HEK293 (cell line): ENCODE data around the gene ZNF423.

Experiments
- CTCF ChIA-PET: fragments of 350-600 bp; formaldehyde crosslinking; extraction: SDS; loops from one replicate; lab custom pipeline; 2021; ENCODE audit warnings: antibody characterized with exemption; lab: Yijun Ruan, JAX
- POLR2A ChIA-PET: fragments of 300-600 bp; formaldehyde crosslinking; extraction: SDS; loops from one replicate; lab custom pipeline; 2020; ENCODE audit warnings: antibody characterized with exemption, inconsistent platforms; lab: Yijun Ruan, JAX
- H3K27ac ChIP-seq: fragments of 200-500 bp; sonication (Bioruptor generic); 2 replicates; pipeline ENCODE4 v1.5.1; 2014; ENCODE audit warnings: low read depth, low read length, control low read depth, inconsistent platforms; ENCODE audit errors: extremely low read depth
- H3K36me3 ChIP-seq, 2 experiments: fragments of 200-500 bp in 1 of 2; sonication (Bioruptor generic) in 1 of 2; 1 replicate in 1 of 2; 2 replicates in 1 of 2; pipeline ENCODE4 v1.5.1; 2014 to 2017; ENCODE audit warnings: inconsistent platforms in 2 of 2, low read length in 2 of 2; ENCODE audit not compliant: control insufficient read depth in 2 of 2, insufficient read depth in 1 of 2
- H3K4me1 ChIP-seq: fragments of 200-500 bp; sonication (Bioruptor generic); 2 replicates; pipeline ENCODE4 v1.5.1; 2014; ENCODE audit warnings: mild to moderate bottlenecking, low read length, inconsistent platforms; ENCODE audit not compliant: control insufficient read depth, insufficient read depth
- H3K4me3 ChIP-seq: 2 replicates; pipeline ENCODE4 v1.5.1; 2011; ENCODE audit warnings: low read depth, mild to moderate bottlenecking, control low read depth, low read length, moderate library complexity
- H3K9me3 ChIP-seq: fragments of 200-500 bp; sonication (Bioruptor generic); 2 replicates; pipeline ENCODE4 v1.5.1; 2014; ENCODE audit warnings: low read depth, low read length, inconsistent platforms; ENCODE audit not compliant: control insufficient read depth, insufficient read depth
- GFI1B ChIP-seq: fragments of 450-650 bp; formaldehyde crosslinking; IDR thresholded peaks from 2 replicates; pipeline ENCODE4 v1.5.1; 2016; ENCODE audit warnings: missing biosample characterization, missing genetic modification characterization
- HOXC10 ChIP-seq: sonication (generic); formaldehyde crosslinking; IDR thresholded peaks from 2 replicates; pipeline ENCODE4 v1.8.1; 2023; ENCODE audit warnings: mild to moderate bottlenecking, missing genetic modification reagents
- ZBTB48 ChIP-seq: fragments of 450-650 bp; formaldehyde crosslinking; IDR thresholded peaks from 2 replicates; pipeline ENCODE4 v1.5.1; 2016; ENCODE audit warnings: missing biosample characterization, missing genetic modification characterization
- ZNF121 ChIP-seq: fragments of 450-650 bp; formaldehyde crosslinking; IDR thresholded peaks from 2 replicates; pipeline ENCODE4 v1.5.1; 2016; ENCODE audit warnings: missing biosample characterization, missing genetic modification characterization
- ZNF132 ChIP-seq: fragments of 450-650 bp; formaldehyde crosslinking; IDR thresholded peaks from 2 replicates; pipeline ENCODE4 v1.5.1; 2017; ENCODE audit warnings: missing biosample characterization, missing genetic modification characterization, borderline replicate concordance
- ZNF175 ChIP-seq: fragments of 450-650 bp; formaldehyde crosslinking; IDR thresholded peaks from 2 replicates; pipeline ENCODE4 v1.5.1; 2016; ENCODE audit warnings: missing biosample characterization, missing genetic modification characterization
- ZNF19 ChIP-seq: fragments of 450-650 bp; formaldehyde crosslinking; IDR thresholded peaks from 2 replicates; pipeline ENCODE4; 2016; ENCODE audit warnings: missing biosample characterization, missing genetic modification characterization, low read depth
- ZNF416 ChIP-seq: fragments of 450-650 bp; formaldehyde crosslinking; IDR thresholded peaks from 2 replicates; pipeline ENCODE4 v1.5.1; 2016; ENCODE audit warnings: missing biosample characterization, missing genetic modification characterization
- ZNF473 ChIP-seq: fragments of 450-650 bp; formaldehyde crosslinking; IDR thresholded peaks from 2 replicates; pipeline ENCODE4 v1.5.1; 2017; ENCODE audit warnings: missing biosample characterization, missing genetic modification characterization
- ZNF549 ChIP-seq: fragments of 450-650 bp; IDR thresholded peaks from 2 replicates; pipeline ENCODE4 v1.5.1; 2018; ENCODE audit warnings: missing biosample characterization, missing genetic modification characterization, mild to moderate bottlenecking, inconsistent platforms, moderate library complexity
- ZNF629 ChIP-seq: fragments of 450-650 bp; formaldehyde crosslinking; IDR thresholded peaks from 2 replicates; pipeline ENCODE4 v1.5.1; 2017; ENCODE audit warnings: missing biosample characterization, missing genetic modification characterization
- ZNF660 ChIP-seq: fragments of 450-650 bp; IDR thresholded peaks from 2 replicates; pipeline ENCODE4 v1.5.1; 2018; ENCODE audit warnings: missing biosample characterization, mild to moderate bottlenecking, missing genetic modification characterization
- ZNF677 ChIP-seq: fragments of 450-650 bp; IDR thresholded peaks from 2 replicates; pipeline ENCODE4 v1.5.0; 2018; ENCODE audit warnings: missing biosample characterization, mild to moderate bottlenecking, missing genetic modification characterization, moderate library complexity
- ZNF785 ChIP-seq: fragments of 450-650 bp; formaldehyde crosslinking; IDR thresholded peaks from 2 replicates; pipeline ENCODE4 v1.5.1; 2016; ENCODE audit warnings: missing biosample characterization, missing genetic modification characterization
- ZNF792 ChIP-seq: fragments of 450-650 bp; formaldehyde crosslinking; IDR thresholded peaks from 2 replicates; pipeline ENCODE4 v1.5.1; 2016; ENCODE audit warnings: missing biosample characterization, missing genetic modification characterization
- ZNF837 ChIP-seq: fragments of 450-650 bp; formaldehyde crosslinking; IDR thresholded peaks from 2 replicates; pipeline ENCODE4 v1.5.1; 2016; ENCODE audit warnings: missing biosample characterization, missing genetic modification characterization
- TF ChIP-seq, protein P1 (sequence below): fragments of 450-650 bp; formaldehyde crosslinking; IDR thresholded peaks from 2 replicates; pipeline ENCODE4 v1.5.1; 2016; ENCODE audit warnings: missing biosample characterization, missing genetic modification characterization
- TF ChIP-seq, protein P2 (sequence below): fragments of 450-650 bp; formaldehyde crosslinking; IDR thresholded peaks from 2 replicates; pipeline ENCODE4 v1.5.1; 2016; ENCODE audit warnings: missing biosample characterization, missing genetic modification characterization, borderline replicate concordance
- TF ChIP-seq, protein P3 (sequence below): IDR thresholded peaks from 2 replicates; pipeline ENCODE4 v1.6.1; 2011; ENCODE audit warnings: mild to moderate bottlenecking, low read depth, low read length, borderline replicate concordance
- TF ChIP-seq, protein P4 (sequence below): fragments of 450-650 bp; IDR thresholded peaks from 2 replicates; pipeline ENCODE4 v1.5.1; 2018; ENCODE audit warnings: missing biosample characterization, missing genetic modification characterization
- TF ChIP-seq, protein P5 (sequence below): fragments of 450-650 bp; formaldehyde crosslinking; IDR thresholded peaks from 2 replicates; pipeline ENCODE4 v1.5.1; 2016; ENCODE audit warnings: missing biosample characterization, missing genetic modification characterization
- TF ChIP-seq, protein P6 (sequence below): fragments of 450-650 bp; formaldehyde crosslinking; IDR thresholded peaks from 2 replicates; pipeline ENCODE4 v1.5.1; 2016; ENCODE audit warnings: missing biosample characterization, missing genetic modification characterization

The ZNF423 gene

DNA sequence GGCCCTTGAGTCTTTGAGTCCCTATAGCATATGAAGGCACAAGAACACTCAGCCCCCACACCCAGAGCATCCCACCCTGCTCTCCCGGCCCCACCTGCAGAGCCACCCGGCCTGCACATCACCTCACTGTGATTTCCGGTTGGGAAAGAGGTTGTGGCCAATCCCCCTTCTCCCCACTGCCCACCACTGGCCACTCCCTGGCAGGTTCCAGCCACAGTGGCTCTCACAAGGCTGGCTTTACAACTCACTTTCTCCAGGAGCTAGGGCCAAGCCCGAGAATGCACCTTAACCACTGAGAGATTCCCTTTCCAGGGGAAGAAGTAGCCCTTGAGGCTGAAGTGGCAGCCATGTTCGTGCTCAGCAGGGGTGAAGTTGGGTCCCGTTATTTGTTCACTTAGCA lies 358.4 kb downstream of the ZNF423 start (continued):
- no peak for TF ChIP-seq ZNF416
- no peak for TF ChIP-seq ZNF19 (tag by site-specific recombination)
- TF ChIP-seq, protein P1, sequence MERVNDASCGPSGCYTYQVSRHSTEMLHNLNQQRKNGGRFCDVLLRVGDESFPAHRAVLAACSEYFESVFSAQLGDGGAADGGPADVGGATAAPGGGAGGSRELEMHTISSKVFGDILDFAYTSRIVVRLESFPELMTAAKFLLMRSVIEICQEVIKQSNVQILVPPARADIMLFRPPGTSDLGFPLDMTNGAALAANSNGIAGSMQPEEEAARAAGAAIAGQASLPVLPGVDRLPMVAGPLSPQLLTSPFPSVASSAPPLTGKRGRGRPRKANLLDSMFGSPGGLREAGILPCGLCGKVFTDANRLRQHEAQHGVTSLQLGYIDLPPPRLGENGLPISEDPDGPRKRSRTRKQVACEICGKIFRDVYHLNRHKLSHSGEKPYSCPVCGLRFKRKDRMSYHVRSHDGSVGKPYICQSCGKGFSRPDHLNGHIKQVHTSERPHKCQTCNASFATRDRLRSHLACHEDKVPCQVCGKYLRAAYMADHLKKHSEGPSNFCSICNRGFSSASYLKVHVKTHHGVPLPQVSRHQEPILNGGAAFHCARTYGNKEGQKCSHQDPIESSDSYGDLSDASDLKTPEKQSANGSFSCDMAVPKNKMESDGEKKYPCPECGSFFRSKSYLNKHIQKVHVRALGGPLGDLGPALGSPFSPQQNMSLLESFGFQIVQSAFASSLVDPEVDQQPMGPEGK (tag by site-specific recombination), result no peak
- TF ChIP-seq, protein P2, sequence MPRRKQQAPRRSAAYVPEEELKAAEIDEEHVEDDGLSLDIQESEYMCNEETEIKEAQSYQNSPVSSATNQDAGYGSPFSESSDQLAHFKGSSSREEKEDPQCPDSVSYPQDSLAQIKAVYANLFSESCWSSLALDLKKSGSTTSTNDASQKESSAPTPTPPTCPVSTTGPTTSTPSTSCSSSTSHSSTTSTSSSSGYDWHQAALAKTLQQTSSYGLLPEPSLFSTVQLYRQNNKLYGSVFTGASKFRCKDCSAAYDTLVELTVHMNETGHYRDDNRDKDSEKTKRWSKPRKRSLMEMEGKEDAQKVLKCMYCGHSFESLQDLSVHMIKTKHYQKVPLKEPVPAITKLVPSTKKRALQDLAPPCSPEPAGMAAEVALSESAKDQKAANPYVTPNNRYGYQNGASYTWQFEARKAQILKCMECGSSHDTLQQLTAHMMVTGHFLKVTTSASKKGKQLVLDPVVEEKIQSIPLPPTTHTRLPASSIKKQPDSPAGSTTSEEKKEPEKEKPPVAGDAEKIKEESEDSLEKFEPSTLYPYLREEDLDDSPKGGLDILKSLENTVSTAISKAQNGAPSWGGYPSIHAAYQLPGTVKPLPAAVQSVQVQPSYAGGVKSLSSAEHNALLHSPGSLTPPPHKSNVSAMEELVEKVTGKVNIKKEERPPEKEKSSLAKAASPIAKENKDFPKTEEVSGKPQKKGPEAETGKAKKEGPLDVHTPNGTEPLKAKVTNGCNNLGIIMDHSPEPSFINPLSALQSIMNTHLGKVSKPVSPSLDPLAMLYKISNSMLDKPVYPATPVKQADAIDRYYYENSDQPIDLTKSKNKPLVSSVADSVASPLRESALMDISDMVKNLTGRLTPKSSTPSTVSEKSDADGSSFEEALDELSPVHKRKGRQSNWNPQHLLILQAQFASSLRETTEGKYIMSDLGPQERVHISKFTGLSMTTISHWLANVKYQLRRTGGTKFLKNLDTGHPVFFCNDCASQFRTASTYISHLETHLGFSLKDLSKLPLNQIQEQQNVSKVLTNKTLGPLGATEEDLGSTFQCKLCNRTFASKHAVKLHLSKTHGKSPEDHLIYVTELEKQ, result no peak
- TF ChIP-seq, all 188 proteins: peak for 0

DNA sequence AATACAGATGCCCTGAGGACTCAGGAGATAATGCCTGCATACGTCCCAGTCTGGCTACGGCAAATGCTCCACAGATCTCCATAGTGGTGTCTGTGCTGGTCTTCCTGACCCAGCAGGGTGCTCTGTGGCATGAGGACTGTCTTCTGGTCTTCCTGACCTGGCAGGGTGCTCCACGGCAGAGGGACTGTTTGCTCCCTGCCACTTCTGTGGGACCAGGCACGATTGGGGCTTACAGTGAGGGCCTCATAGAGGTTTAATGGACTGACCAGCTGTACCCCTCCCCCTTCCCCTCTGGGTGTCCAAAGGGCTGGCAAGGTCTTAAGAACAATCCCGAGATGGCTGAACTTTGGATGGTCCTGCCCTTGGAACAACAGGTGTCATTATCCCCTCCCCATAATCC lies 359.3 kb downstream of the ZNF423 start:
- no peaks in the 10 kb centered on the region for H3K4me1 ChIP-seq
- POLR2A ChIA-PET, result no interaction called here
- no peaks in the 10 kb centered on the region for H3K9me3 ChIP-seq
- H3K4me3 ChIP-seq, result no peak overlapping the region
- CTCF ChIA-PET, result no interaction called here
- no peak overlapping the region for H3K27ac ChIP-seq
- TF ChIP-seq ZNF175 (tag by site-specific recombination), result no peak
- TF ChIP-seq ZNF677 (tag by site-specific recombination), result no peak
- no peak for TF ChIP-seq ZNF660 (tag by site-specific recombination)
- TF ChIP-seq, protein P3, sequence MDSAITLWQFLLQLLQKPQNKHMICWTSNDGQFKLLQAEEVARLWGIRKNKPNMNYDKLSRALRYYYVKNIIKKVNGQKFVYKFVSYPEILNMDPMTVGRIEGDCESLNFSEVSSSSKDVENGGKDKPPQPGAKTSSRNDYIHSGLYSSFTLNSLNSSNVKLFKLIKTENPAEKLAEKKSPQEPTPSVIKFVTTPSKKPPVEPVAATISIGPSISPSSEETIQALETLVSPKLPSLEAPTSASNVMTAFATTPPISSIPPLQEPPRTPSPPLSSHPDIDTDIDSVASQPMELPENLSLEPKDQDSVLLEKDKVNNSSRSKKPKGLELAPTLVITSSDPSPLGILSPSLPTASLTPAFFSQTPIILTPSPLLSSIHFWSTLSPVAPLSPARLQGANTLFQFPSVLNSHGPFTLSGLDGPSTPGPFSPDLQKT, result no peak
- TF ChIP-seq ZNF121 (tag by site-specific recombination), result no peak
- TF ChIP-seq GFI1B (tag by site-specific recombination), result no peak
- no peak for TF ChIP-seq ZNF792 (tag by site-specific recombination)
- TF ChIP-seq, protein P4, sequence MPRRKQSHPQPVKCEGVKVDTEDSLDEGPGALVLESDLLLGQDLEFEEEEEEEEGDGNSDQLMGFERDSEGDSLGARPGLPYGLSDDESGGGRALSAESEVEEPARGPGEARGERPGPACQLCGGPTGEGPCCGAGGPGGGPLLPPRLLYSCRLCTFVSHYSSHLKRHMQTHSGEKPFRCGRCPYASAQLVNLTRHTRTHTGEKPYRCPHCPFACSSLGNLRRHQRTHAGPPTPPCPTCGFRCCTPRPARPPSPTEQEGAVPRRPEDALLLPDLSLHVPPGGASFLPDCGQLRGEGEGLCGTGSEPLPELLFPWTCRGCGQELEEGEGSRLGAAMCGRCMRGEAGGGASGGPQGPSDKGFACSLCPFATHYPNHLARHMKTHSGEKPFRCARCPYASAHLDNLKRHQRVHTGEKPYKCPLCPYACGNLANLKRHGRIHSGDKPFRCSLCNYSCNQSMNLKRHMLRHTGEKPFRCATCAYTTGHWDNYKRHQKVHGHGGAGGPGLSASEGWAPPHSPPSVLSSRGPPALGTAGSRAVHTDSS, result no peak
- no peak for TF ChIP-seq ZNF785 (tag by site-specific recombination)
- TF ChIP-seq ZNF132 (tag by site-specific recombination), result no peak
- TF ChIP-seq ZNF473 (tag by site-specific recombination), result no peak
- TF ChIP-seq ZBTB48 (tag by site-specific recombination), result no peak
- no peak for TF ChIP-seq ZNF629 (tag by site-specific recombination)
- no peak for TF ChIP-seq HOXC10 (CRISPR knock-in tag)
- TF ChIP-seq, protein P5, sequence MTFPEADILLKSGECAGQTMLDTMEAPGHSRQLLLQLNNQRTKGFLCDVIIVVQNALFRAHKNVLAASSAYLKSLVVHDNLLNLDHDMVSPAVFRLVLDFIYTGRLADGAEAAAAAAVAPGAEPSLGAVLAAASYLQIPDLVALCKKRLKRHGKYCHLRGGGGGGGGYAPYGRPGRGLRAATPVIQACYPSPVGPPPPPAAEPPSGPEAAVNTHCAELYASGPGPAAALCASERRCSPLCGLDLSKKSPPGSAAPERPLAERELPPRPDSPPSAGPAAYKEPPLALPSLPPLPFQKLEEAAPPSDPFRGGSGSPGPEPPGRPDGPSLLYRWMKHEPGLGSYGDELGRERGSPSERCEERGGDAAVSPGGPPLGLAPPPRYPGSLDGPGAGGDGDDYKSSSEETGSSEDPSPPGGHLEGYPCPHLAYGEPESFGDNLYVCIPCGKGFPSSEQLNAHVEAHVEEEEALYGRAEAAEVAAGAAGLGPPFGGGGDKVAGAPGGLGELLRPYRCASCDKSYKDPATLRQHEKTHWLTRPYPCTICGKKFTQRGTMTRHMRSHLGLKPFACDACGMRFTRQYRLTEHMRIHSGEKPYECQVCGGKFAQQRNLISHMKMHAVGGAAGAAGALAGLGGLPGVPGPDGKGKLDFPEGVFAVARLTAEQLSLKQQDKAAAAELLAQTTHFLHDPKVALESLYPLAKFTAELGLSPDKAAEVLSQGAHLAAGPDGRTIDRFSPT, result no peak
- TF ChIP-seq, protein P6, sequence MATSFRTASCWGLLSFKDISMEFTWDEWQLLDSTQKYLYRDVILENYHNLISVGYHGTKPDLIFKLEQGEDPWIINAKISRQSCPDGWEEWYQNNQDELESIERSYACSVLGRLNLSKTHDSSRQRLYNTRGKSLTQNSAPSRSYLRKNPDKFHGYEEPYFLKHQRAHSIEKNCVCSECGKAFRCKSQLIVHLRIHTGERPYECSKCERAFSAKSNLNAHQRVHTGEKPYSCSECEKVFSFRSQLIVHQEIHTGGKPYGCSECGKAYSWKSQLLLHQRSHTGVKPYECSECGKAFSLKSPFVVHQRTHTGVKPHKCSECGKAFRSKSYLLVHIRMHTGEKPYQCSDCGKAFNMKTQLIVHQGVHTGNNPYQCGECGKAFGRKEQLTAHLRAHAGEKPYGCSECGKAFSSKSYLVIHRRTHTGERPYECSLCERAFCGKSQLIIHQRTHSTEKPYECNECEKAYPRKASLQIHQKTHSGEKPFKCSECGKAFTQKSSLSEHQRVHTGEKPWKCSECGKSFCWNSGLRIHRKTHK, result no peak
- TF ChIP-seq ZNF549 (tag by site-specific recombination), result no peak
- TF ChIP-seq ZNF837 (tag by site-specific recombination), result no peak
- H3K36me3 ChIP-seq, result no peaks in the 10 kb centered on the region
